ENCODE data around the gene DICER1.

DICER1 gene

DNA sequence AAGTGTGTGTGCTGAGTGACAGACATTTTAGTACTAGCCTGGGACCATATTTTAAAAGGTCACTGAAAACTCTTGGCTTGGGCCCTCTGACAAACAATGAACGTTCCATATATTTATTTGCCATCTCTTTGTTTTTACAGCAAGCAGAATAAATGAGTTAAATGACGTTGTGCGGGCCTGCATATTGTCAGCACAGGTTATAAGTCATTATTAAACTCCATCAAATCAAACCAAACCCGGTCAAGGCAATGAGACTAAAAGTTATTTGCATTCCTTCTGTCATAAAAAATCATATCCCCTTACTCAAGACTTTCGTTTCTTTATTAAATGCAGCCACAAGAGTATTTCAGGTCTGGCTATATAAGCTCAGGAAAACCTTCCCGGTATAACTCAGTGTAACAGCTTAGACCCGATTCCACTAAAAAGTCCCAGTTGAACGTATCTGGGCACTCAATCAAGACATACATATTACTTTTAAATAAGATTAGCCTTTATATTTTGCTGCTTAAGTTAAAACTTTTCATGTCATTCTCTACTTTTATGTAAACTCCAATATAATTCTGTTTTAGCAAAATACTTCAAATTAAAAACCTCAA is 84.9 kb downstream of the DICER1 start:
- no peak for DNase-seq

DNA sequence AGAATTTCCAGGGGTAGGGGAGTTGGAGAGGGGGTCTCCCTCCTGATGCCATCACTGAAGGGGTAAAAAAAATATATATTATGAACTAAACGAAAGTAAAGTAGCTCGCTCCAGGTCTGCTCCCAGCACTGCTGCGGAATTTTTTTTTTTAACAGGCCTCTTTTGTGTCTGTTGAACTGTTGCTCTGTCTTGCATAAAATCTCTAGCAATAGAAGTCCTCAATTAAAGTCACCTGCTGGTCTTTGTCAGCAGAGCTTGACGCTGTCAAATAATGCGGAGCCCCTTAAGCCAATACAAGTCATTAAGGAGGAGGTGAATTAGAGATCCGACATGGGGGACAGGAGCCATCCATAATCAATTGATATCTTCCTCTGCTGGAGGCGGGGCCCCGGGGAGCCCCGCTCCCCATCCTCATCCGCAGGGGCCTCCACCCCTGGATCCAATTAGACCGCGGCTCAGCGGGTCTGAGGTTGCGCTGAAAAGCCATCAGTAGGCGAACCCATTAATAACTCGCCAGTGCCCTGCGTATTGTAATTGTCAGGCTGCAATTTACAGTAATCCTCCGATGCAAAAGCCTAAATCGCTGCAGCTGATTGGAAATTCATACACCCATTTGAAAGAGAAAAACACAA is 85.6 kb downstream of the DICER1 start:
- no peak for DNase-seq

DNA sequence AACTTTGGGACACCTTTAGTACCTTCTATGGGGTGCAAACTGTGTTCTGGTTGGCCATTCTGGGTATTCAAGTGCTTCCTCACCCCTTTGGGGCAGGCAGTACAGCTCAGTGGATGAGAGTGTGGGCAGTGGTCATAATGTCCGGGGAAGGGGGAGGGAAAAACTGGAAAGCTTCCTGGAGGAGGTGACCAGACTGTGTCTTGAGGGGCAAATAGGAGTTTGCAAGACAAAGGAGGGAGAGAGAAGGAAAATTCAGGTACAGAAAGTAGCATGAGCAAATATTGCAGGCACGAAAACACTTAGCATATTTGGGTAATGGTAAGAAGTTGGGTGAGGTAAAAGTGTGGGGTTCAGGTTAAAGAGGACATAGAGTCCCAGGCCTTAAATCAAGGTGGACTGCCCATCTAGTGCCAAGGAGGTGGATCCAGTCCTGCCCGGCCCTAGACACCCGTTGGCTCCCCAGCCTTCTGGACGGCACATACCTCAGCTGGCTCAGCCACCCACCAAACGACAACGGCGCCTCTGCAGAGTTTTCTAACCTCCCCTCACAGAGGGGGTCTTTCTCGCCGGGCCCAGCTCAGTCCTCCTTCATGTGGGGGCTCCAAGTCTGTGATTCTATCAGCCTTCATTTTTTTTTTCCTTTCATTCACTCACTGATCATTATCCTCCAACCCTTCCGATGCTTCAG is 86.4 kb downstream of the DICER1 start:
- no peak for DNase-seq

DNA sequence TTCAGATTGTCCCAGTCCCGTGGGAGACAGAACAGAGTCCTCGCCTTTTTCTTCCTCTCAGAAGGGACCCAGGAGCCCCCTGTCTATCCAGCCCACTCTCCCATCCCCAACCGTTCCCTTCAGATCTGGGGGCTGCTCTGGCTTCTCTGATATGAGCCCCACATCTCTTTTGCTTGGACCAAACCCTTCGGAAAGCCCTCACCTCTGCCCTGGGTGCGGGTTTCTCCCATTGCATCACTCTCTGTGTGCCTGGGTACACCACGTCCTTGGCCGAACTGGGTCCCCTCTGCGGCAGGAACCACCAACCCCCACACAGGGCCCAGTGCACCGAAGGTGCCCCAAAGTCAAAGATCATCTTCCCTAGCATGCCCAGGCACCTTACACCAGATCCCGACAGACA is 87.8 kb downstream of the DICER1 start:
- no peak for DNase-seq

DNA sequence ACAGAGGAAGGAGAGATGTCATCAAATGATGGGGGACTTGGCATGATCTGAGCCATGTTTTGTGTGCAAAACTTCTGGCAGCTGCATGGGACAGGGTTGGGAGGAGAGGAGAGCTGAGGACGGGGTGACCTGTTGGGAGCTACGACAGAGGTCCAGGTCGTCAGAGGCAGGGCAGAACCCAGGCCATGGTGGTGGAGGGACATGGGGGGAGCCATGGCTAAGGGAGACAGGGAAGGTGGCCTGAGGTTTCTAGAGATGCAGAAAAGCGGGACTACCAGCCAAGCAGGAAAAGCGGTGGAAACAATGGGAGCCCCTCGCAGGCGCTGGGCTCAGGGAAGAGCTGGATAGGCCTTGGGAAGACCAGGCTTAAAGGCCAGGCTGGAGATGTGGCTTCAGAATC is 88.3 kb downstream of the DICER1 start:
- DNase-seq: no peak

DNA sequence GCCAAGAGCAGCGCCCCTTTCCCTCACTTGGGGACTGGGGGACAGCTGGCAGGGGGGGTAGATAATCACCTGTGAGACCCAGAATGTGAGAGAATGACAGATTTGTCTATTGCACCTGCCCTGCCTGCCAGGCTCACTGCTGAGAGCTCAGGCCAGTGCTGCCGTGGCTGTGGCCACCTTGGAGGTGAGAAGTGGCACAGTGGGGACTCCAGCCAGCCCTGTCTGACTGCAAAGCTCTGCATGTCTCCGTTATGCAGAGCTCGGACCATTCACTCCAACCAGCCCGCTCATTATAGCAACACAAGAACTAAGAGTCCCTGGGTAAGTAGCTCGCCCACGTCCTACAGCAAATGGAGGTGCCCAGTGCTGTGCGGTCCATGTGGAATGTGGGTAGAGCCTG is 88.8 kb downstream of the DICER1 start:
- DNase-seq: no peak

DNA sequence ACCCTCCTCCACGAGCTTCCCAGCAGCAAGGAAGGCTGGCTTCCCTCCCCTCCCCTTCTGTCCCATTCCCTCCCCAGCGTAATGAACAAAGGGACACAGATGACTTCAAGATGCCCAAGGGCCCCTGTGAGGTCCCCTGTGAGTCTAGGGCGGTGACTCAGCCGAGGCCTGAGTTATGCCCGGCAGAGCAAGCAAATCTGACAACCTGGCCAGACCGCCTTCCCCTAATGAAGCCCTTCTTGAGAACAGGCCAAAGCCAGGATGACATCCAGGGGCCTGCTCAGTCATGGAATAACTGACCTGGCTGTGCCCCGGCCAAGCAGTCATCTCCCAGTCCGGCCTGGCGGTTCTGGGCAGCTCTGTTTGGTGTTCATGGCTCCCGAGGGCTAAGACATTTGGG is 89.2 kb downstream of the DICER1 start:
- no peak for DNase-seq

DNA sequence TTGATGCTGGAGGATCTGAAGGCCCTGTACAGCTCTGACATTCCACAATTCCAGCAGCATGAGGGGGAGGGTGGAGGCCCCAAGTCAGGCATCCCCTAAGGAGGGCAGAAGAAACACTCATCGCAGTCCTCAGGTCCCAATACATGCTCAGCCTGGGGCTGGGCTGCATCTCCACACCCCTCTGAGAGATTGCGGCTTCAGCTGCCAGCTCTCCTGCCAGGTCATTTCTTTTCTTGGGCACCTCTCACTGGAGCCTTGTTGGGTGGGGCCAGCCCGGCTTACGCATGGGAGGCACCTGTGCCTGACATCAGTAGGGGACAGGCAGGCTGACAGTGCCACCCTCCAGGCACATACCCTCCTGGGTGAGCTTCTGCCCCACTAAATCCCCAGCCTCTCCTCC is 89.8 kb downstream of the DICER1 start:
- no peak for DNase-seq

DNA sequence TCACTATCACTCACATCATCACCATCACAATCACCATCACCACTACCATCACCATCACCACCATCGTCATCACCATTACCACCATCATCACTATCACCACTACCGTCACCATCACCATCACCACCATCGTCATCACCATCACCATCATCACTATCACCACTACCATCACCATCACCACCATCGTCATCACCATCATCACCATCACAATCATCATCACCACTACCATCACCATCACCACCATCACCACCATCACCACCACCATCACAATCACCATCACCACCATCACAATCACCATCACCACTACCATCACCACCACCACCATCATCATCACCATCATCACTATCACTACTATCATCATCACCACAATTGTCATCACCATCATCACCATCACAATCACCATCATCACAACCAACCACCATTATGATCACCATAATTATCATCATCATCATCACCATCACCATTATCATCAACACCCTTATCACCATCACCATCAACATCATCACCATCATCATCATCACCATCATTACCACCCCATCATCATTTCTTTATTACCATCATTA is 90.8 kb downstream of the DICER1 start:
- no peak for DNase-seq

DNA sequence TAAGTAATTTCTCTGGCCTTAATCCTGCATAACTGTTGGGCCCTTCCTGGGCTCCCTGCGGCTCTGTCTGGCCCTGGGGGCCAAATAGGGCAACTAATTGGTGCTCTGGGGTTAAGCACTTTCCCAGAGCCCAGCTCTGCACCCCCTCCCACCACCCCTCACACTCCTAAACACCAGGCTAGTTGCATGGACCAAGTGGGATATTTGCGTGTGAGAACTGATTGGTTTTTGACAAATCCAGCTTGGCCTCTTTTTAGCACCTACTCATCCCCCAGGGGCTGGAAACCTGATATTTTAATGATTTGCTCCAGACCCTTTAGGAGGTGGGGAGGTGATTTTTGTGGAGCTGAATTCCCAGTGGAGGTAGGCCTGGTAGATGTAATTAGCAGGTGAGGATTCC is 91.9 kb downstream of the DICER1 start:
- DNase-seq: no peak

DNA sequence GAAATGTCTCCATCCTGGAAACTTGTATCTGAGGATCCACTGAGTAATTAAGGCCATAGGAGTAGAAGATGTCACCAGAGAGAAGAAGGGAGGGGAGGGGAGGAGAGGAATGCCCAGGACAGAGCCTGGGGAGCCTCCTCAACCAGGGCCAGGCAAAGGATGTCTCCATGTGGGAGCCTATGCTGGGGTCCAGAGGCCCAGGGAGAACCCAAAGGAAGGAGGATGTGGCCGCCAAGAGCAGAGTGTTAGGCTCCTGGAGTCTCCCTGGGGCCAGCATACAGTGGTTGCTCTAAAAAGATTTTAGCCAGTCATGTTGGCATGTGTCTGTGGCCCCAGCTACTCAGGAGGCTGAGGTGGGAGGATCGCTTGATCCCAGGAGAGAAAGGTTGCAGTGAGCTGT is 92.6 kb downstream of the DICER1 start:
- no peak for DNase-seq

DNA sequence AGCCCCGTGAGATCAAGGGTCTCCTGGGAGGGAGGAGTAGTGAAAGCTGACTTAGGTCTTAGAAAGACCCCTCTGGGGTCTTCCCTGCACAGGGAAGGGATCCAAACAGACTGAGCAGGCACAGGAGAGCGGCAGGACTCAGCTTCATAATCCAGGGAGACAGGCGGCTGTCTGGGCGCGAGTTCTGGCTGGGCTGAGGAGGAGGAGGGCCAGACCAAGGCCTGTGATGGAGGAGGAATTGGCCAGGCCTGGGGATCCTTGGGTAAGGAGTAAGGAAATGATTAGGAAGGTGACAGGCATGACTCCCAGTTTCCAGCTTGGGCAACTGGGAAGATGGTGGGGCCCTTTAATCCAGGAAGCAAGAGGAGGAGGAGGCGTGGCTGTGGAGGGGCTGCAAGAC is 93.1 kb downstream of the DICER1 start:
- no peak for DNase-seq

DNA sequence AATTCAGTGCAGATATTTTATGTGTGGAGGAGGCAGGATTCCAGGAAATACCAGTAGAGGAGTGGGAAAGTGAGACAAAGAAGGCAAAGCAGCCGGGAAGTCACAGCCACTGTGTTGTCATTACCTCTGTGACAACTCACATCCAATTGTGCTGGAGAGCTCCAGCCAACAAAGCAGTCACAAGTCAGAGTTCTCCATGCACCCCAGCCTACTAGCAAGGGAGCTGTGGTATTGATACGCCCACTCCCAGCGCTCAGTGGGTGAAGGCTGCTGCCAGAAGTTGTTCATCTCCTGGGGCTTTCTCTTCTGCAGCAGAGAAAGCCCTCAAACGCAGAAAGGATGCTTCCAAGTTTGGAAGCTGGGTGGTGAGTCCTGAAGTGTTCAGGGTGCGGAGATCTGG is 93.9 kb downstream of the DICER1 start:
- DNase-seq: no peak

DNA sequence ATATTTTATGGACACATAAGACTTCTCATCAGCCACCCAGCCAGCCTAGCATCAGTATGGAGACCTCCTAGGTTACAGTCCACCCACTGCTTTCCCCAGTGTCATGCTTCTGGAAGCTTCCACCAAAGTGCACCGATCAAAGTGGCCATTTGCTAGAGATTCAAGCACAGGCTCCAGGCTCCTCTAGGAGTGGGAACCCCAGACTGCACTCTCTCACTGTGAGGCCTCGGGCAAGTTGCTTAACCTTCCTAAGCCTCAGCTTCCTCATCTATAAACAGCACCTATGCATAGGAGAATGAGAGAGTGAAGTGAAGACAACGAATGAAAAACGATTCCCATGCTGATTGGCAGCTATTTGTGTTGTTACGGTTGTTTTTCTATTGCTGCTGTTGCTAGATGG is 94.4 kb downstream of the DICER1 start:
- DNase-seq: no peak

DNA sequence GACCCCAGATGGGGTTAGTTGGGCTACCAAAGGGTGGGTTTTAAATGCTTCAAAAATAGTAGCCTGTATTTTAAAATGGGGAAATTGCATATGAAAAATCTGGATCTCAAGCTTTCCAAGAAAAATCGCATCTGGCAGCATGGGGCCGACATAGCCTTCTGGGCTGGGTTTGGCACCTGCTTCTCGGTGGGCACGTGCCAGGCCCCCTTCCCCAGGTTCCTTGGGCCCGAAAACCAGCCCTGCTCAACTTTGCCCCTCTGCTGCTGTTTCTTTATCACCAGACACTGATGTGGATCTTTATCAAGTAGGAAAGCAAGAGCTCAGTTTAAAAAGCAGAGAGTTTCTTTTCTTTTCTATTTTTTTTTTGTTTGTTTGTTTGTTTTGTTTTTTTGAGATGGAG is 95.1 kb downstream of the DICER1 start:
- no peak for DNase-seq

DNA sequence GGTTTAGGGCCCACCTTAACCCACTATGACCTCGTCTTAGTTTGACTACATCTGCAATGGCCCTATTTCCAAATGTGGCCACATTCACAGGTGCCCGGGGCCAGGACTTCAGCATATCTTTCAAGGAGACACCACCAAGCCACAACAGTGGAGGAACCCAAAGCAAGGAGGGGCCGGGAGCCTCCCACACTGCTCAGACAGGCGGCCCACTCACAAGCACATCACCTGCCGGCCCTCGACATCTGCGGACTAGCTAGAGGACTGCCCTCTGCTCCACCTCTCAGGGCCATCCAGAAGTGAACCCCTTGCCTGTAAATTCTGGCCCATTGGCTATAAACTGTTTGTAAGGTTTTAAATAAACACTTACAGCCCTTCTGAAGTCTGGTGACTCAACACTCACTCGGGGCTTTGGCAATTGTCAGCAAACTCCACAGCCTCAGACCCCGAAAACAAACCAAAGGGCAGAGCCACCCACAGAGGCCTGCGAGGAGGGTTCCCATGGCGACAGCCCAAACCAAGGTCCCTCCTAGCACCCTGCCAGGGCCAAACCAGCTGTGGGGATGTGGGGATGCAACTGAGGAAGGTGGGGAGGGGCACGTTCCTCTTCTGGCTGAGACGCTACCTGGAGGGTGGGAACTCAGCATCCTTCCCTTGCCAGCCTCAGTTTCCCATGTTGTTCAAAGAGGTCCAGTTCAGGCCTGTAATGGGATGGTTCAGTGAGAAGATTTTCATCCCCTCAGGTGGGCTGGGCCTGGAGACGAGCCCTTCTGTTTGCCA is 95.8 kb downstream of the DICER1 start:
- no peak for DNase-seq

DNA sequence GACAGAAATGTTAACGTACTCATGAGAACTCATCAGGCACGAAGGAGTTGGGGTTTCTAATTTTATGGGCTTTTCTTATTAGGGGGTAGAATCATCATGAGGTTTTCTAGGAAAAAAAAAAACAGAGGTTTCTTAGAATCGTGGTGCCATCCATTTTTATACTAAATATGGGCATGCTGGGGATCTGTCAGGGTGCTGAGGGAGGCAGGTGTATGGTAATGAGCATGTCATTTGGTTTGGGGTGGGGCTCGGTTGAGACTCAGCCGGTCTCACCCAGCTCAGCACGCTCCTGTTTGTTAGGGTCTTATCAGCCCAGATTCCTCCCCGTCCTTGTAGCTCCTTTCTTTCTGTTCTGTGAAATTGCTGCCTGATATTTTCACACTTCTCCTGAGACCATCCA is 98.2 kb downstream of the DICER1 start:
- DNase-seq: no peak

DNA sequence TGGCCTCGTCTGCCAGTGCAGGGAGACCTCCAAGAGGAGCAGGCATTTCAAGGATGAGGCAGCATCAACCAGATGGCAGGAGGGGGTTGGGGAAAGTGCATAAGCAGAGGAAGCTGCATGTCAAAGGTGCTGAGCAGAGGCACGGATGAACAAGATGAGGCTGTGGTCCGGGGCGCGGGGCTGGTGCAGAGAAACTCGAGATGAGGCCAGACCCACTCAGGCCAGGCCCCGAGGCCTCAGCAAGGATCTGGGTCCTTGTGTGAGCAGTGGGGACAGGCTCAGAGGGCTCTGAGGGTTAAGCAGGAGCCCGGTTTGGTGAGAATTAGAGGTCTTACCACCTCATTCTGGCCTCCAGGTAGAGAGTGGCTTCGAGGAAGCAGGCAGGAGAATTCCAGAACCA is 98.8 kb downstream of the DICER1 start:
- DNase-seq: no peak

DNA sequence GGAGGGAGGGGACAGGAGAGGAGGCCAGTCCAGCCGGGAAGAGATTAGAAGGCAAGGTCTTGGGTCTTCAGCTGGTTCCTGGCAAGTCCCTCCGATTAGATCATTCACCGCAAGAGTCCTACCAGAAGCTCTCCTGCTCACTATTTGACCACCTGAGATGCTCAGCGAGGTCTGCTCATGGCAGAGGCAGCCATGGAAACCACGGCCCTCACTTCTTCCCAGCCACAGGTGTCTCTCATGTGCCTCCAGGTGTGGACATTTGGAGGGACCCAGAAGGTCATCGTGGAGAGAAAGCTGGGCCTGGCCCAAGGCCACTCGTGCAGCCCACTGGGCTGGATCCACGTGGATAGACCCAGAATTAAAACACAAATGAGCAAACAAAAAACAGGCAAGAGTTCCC is 99.5 kb downstream of the DICER1 start:
- no peak for DNase-seq

DNA sequence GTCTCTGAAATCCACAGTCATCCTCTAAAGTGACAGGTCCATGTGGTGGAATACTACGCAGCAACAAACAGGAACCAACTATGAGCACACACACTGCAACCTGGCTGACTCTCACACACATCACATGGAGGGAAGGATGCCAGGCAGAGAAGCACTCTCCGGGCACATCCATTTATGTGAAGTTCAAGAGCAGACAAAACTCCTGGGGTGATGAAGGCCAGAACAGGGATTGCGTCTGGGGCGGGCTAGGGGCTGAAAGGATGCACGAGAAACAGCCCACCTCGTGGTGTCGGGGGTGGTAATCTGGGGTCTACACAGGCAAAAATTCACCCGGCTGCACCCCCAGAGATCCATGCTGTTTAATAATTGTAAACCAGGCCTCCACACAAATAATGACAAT is 100.2 kb downstream of the DICER1 start:
- DNase-seq: no peak

DNA sequence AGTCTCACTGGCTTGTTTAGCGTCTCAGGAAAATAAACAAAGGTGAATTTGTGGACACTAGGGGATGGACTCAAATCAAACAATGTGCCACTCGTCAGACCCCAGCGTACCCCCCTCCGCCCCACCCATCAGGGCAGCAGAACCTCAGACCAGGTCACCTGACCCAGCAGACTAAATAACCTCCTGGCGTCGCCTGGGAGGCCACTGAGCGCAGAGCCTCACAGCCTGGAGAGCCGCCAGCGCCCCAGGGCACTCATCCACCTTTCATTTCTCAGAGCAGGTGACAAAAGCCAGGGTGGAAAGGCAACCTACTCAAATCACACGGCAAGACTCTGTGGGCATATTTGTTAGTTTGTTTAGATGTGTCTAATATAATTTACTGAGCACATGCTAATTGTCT is 100.9 kb downstream of the DICER1 start:
- peak; percentile 47 for DNase-seq

DNA sequence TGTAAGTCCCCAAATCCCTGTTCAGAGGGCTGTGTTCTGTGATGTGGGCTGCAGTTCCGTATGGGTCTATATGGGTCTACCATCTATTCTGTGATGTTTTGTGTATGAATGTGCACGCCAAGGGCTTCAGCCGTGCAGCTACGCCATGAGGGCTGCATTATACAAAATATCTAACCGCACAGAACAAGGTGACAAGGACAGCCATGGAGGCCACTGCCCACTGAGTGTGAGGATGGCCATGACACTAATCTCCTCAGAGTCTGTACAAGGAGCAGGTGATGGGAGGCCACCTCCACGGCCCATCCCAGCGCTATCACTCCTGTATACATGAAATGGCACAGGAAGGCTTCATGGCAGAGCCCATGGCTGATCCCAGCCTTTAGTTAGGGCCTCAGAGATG is 102.0 kb downstream of the DICER1 start:
- DNase-seq: no peak
